Suprapubic skin (tissue), 4 donors: ENCODE data around the gene MED12L. TPM values are rescaled to one million over a fixed set of nuclear protein-coding genes. Genes with fewer than 3 reads are reported as not detected.

Experiments
- DNase-seq, 2 donors: peaks; one replicate each; pipeline ENCODE4 v3.0.0-alpha.2; 2019; ENCODE audit warnings: low spot score in 2 of 2
- H3K27ac ChIP-seq: fragments of 200-600 bp; sonication (generic); one replicate; pipeline ENCODE4 v1.5.1; 2019
- H3K27me3 ChIP-seq: fragments of 200-600 bp; sonication (generic); one replicate; pipeline ENCODE4 v1.5.1; 2019
- H3K36me3 ChIP-seq: fragments of 200-600 bp; sonication (generic); one replicate; pipeline ENCODE4 v1.5.1; 2019
- H3K4me1 ChIP-seq: fragments of 200-600 bp; sonication (generic); one replicate; pipeline ENCODE4 v1.5.1; 2019
- H3K4me3 ChIP-seq: fragments of 200-600 bp; sonication (generic); one replicate; pipeline ENCODE4 v1.5.1; 2019; ENCODE audit warnings: mild to moderate bottlenecking
- H3K9me3 ChIP-seq: fragments of 200-600 bp; sonication (generic); one replicate; pipeline ENCODE4 v1.5.1; 2019
- EP300 ChIP-seq: sonication (generic); formaldehyde crosslinking; IDR thresholded peaks from one replicate; pipeline ENCODE4 v1.6.1; 2017; ENCODE audit warnings: antibody characterized with exemption
- POLR2A ChIP-seq, 2 donors: fragments of 450-650 bp; IDR thresholded peaks; one replicate each; pipeline ENCODE4 v1.6.1; 2017; ENCODE audit warnings: antibody characterized with exemption in 2 of 2, mild to moderate bottlenecking in 2 of 2, moderate library complexity in 2 of 2
- POLR2AphosphoS5 ChIP-seq, 3 donors: sonication (generic); formaldehyde crosslinking; IDR thresholded peaks; one replicate each; pipeline ENCODE4 v1.6.1; 2017; ENCODE audit warnings: antibody characterized with exemption in 3 of 3
- WGBS: methylation state at CpG from one replicate; pipeline ENCODE4 v1.1.5; 2018; 5-methylcytosine and 5-hydroxymethylcytosine counted together
- total RNA-seq, 4 donors: library from RNA; depleted of rRNA; stranded (reverse); fragments of >200 nt; gene quantifications; one replicate each; pipeline ENCODE4 v1.1.0, GENCODE V29; 2016
- TF ChIP-seq, protein P1 (sequence below), 2 donors: fragments of 200-600 bp in 1 of 2; fragments of 450-650 bp in 1 of 2; sonication (generic) in 1 of 2; IDR thresholded peaks; one replicate each; pipeline ENCODE4 v1.5.1; 2016 to 2019; ENCODE audit warnings: antibody characterized with exemption in 2 of 2, mild to moderate bottlenecking in 1 of 2, moderate library complexity in 1 of 2

The MED12L gene
- total RNA-seq, 4 donors from 2014 or later = 0.08 to 0.80 (median 0.22) TPM

DNA sequence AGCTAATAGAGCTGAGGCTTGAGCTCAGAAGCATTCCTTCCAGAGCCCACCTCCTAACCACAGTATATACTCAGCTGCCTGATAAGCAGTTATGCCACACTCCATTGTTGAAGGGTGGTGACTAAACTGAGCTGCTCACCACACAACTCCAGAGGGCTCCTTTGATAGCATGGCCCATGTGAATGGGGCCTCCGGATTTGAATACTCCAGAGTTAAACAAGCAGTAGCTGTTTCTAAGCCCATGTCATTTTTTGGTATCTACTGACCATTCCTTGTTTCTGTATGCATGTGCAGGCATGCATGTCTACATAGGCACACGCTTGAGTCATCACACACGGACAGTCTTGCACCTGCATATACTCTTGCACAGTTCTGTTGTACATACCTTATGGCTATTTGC, 346.5 kb downstream of the MED12L start:
- no peak overlapping the region for H3K4me3 ChIP-seq
- peaks cover 6% of the 10 kb centered on the region for H3K4me1 ChIP-seq
- H3K27ac ChIP-seq = no peak overlapping the region
- H3K27me3 ChIP-seq = no peaks in the 10 kb centered on the region
- H3K9me3 ChIP-seq = no peaks in the 10 kb centered on the region
- WGBS = 87% methylated on average over 3 of the region's 3 CpGs
- no peaks in the 10 kb centered on the region for H3K36me3 ChIP-seq
- DNase-seq = no peak
- TF ChIP-seq, protein P1, sequence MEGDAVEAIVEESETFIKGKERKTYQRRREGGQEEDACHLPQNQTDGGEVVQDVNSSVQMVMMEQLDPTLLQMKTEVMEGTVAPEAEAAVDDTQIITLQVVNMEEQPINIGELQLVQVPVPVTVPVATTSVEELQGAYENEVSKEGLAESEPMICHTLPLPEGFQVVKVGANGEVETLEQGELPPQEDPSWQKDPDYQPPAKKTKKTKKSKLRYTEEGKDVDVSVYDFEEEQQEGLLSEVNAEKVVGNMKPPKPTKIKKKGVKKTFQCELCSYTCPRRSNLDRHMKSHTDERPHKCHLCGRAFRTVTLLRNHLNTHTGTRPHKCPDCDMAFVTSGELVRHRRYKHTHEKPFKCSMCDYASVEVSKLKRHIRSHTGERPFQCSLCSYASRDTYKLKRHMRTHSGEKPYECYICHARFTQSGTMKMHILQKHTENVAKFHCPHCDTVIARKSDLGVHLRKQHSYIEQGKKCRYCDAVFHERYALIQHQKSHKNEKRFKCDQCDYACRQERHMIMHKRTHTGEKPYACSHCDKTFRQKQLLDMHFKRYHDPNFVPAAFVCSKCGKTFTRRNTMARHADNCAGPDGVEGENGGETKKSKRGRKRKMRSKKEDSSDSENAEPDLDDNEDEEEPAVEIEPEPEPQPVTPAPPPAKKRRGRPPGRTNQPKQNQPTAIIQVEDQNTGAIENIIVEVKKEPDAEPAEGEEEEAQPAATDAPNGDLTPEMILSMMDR (IDR thresholded peaks at IDR 0.05) = no peak
- no peak for TF ChIP-seq POLR2A (IDR thresholded peaks at IDR 0.05)

DNA sequence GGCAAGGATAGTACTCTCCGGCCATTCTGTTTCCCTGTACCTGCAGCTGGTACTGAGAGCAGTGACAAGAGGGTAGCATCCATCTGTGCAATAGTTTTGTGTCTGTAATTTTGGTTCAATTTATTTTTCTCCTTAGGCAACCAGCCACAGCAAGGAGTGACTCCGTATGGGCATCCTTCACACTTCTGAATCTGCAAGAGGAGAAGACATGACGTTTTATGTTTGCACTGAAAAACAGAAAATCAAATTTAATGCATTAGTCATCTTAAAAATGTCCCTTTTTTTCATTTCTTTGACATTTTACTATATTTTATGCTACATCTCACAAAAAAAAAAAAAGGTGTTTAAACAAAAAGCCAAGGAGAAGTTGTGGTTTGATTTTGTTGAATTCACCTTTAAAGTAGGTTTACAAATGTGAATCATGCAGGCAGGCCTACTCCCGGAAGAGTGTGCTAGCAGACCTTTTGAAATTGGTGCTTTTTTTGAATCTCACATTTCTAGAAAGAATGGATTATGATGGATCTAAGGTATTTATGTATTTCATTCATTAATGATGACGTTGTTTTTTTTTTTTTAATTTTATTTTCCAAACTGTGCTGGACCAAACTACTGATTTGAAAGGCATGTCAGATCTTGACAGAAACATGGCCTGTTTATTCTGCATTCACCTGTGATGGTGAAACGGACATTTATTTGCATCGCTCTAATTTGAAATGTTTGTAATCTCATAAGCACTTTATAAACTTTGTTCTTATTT, 347.3 kb downstream of the MED12L start:
- Histone ChIP-seq H3K27me3 (no peaks in the 10 kb centered on the region), H3K4me3 (no peak overlapping the region), H3K27ac (no peak overlapping the region), H3K4me1 (peaks cover 6% of the 10 kb centered on the region), H3K36me3 (no peaks in the 10 kb centered on the region), H3K9me3 (no peaks in the 10 kb centered on the region)
- TF ChIP-seq, protein P1 (IDR thresholded peaks at IDR 0.05) = no peak
- TF ChIP-seq POLR2AphosphoS5 (IDR thresholded peaks at IDR 0.05) (no peak), POLR2A (IDR thresholded peaks at IDR 0.05) (no peak), EP300 (no peak)
- WGBS = 82% methylated on average over 7 of the region's 7 CpGs
- no peak for DNase-seq

DNA sequence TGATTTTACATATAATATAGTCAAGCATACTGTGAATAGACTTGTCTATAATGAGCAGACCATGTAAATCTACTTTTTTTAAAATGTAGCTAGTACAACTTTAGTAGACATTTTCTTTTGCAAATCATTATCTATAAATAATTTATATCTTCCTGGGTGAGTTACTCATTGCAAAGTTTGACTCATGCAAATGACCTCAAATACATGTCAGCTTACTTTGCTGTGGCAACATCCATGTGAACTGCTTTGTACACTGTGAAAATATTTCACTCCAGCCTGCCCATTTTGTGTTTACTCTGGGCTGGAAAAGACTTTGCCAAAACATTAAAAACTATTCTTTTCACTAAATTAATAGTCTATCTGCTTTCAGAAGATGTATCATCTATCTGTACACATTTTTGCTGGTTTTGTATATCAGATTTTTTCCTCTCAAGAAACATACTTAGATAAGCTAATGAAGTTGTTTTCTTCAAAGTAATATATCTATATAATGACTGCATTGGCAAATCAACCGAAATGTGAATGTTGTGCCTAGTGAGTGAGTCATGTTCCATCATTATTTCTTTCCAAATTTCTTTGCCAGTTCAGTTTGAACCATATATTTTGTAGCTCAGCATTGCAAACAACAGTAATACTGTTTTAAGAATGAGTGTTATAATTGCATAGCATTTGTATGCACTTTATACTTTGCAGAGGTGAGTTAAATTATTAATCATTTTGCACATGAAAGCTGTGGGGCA, 348.9 kb downstream of the MED12L start:
- 29% methylated on average over 1 of the region's 1 CpG for WGBS
- Histone ChIP-seq H3K9me3 (no peaks in the 10 kb centered on the region), H3K27me3 (no peaks in the 10 kb centered on the region), H3K4me3 (no peak overlapping the region), H3K4me1 (peaks cover 6% of the 10 kb centered on the region), H3K27ac (peak overlapping the region; percentile 5), H3K36me3 (no peaks in the 10 kb centered on the region)
- no peak for TF ChIP-seq EP300
- TF ChIP-seq, protein P1 (IDR thresholded peaks at IDR 0.05) = no peak
- TF ChIP-seq POLR2AphosphoS5 (IDR thresholded peaks at IDR 0.05) = peak in 1 of 3 donors; percentile 23
- no peak for DNase-seq

DNA sequence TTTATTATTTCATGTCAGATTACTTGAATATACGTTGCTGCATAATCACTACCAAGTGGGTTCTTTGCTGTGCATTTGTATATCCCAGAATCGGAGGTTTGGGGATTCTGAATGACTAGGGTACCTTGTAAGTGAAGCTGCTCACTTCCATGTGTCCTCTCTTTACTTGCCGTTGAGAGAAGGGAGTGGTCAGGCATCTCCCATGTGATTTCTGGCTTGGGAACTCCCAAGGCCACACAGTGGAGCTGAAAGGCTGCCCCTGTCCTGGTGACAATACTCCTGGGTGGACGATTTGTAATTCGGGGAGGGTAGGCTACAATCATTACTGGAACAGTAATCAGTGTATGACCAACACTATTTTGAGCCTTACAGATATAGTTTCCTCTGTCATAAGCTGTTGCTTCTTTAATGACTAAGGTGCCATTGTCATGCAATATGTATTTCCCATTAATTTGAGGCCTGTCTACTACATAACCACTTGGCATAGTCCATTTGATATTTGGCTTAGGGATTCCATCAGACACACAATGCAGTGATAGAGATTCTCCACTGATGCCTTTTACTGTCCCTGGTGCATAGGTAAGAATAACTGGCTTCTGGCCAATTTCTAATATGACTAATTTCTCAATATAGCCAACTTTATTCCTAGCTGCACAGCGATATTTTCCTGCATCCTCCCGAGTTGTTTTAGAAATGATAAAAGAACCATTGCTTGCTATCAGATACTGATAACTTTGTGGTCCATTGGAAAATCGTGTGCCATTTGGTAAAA, 351.4 kb downstream of the MED12L start:
- Histone ChIP-seq H3K27me3 (no peaks in the 10 kb centered on the region), H3K4me3 (no peak overlapping the region), H3K27ac (no peak overlapping the region), H3K36me3 (no peaks in the 10 kb centered on the region), H3K9me3 (no peaks in the 10 kb centered on the region), H3K4me1 (peaks cover 11% of the 10 kb centered on the region)
- 73% methylated on average over 8 of the region's 8 CpGs for WGBS
- DNase-seq = no peak
- TF ChIP-seq EP300 (no peak), POLR2A (IDR thresholded peaks at IDR 0.05) (no peak), POLR2AphosphoS5 (IDR thresholded peaks at IDR 0.05) (no peak)
- TF ChIP-seq, protein P1 (IDR thresholded peaks at IDR 0.05) = no peak

DNA sequence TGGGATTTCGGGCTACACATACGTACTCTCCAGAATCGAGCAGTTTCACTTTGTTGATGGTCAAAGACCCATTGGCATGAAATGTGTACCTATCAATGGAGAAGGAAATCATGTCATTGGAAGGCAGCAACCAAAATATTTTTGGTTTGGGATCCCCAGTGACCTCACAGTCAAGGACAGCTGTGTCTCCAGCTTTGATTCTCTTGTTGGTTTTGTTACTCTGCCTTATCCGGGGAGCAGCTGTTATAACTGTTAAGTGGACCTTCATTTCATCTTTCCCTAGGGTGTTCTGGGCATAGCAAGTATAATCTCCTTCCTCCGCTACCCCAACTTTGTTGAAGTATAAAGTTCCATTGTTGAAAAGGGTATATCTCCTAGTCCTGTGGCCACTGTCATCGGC, 352.4 kb downstream of the MED12L start:
- no peak for DNase-seq
- Histone ChIP-seq H3K27me3 (no peaks in the 10 kb centered on the region), H3K4me1 (peaks cover 11% of the 10 kb centered on the region), H3K36me3 (no peaks in the 10 kb centered on the region), H3K4me3 (no peak overlapping the region), H3K27ac (no peak overlapping the region), H3K9me3 (no peaks in the 10 kb centered on the region)
- WGBS = 95% methylated on average over 6 of the region's 6 CpGs
- no peak for TF ChIP-seq EP300
- no peak for TF ChIP-seq POLR2A (IDR thresholded peaks at IDR 0.05)
- TF ChIP-seq, protein P1 (IDR thresholded peaks at IDR 0.05) = no peak
- no peak for TF ChIP-seq POLR2AphosphoS5 (IDR thresholded peaks at IDR 0.05)
